ENCODE measurements around the gene EHHADH.
A peak's percentile ranks its signal among the peaks of the same experiment; 100 is the strongest.

The EHHADH gene

DNA sequence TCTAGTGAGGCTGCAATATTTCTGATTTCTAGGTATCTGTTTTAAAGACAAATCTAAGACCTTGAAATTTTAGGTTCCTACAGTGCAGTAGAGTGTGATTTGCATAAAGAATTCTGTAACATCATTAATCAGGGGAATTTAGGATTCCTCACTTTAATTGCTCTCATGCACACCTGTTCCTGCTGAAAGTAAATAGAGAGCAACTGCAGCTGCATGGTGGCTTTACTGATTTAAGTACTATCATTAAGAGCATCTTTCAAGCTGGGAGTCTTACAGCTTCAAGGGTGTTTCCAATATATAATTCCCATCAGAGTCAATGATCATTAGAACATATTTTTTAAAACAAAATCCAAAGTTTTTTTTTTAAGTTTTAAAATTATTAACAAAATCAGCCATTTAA is 65.0 kb downstream of the EHHADH start:
- no peak for DNase-seq

- no peak for DNase-seq
These were observed 66.5 kb downstream of the EHHADH start for GRCh38 chr3:185187391-185187790.

DNA sequence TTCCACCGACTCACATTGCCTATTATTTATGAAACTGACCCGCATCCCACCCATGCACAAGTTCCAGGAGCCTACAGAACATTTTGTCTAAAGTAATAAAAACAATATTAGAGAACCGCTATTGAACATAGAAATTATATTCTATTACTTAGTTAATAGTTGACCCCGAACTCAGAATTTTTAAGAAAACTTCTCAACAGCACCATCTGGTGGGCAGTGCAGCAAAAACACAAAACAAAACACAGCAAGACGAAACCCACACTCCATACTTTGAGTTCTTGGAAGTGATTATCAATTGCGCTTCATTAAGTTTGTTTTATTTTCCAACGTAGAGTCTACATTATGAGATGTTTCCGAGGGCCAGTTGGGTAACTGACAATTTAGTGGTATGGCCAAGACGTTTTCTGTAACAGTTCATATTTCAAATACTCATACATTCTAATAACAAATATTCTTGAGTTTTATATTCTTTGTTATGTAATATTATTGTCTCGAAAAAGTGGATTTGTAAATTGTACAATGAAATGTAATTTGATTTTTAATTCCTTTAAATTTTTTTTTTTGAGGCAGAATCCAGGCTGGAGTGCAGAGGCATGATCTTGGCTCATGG is 77.0 kb downstream of the EHHADH start:
- peak; percentile 34 for DNase-seq

DNA sequence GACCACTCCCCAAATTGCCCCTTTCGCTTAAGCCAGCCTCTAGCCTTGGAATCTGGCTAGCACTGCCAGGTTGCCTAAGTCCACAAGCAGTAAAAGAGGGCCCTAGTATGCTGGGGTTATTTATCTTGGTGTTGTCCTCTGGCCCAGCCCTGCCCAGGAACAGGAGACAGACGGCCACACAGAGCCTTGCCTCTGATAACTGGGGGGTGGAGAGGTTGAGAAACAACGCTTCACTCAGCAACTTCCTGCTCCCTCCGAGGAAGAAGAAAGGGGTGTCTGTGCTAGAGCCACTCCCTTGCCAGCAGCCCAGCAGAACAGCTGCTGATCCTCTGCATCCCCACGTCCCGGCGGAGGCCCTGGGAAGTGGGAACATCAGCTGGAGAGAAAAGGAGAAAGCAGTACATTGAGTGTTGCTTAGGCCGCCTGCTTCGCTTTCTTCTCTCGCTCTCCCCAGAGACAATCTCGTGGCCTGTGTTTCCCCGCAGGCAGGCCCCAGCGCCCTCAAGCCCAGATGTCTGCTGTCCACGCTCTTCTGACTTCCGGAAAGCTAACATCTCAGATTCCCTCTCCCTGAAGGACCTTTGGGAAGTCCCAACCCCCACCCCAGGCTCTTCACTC is 78.4 kb downstream of the EHHADH start:
- DNase-seq, result peak; percentile 47

DNA sequence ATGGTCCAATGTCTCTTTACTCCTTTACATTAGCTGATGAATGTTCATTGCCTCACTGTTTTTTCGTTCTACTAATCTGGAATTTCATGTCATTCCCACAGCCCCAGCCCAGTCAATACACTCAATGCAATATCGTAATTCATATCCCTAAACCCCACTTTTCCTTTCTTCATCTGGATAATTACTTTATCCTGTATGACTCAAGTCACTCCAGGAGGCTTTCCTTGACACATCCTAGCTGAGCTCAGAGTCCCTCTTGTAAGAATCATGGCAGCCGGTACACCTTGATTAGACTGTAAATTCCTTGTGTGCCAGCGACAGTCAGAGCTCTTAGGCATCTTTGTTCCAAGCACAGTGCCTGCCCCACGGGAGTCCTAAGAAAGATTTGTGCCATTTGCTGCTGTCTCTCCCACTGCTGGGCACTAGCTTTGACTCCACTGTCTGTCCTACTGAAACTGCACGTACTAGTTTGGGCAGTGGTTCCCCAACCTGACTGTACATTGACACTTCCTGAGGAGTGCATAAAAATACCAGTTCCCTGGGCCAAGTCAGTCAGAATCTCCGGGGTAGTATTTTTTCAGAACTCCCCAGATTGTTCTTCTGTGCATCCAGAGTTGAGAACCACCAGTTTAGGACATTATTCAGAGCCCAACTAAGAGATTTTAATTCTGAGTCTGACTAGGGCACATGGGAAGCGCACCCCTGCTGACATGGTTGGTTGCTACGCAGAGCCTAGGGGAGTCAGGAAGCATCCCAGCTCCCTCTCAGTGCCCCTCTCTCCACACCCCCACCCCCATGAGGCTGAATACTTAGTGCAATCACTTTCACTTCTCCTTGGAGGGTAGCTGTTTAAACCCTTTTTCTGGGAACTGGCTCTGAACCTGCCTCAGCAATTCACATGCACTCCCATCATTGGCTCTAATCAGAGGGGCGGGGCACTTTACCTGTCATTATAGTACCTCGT is 81.5 kb downstream of the EHHADH start:
- DNase-seq, result peak; percentile 12

DNA sequence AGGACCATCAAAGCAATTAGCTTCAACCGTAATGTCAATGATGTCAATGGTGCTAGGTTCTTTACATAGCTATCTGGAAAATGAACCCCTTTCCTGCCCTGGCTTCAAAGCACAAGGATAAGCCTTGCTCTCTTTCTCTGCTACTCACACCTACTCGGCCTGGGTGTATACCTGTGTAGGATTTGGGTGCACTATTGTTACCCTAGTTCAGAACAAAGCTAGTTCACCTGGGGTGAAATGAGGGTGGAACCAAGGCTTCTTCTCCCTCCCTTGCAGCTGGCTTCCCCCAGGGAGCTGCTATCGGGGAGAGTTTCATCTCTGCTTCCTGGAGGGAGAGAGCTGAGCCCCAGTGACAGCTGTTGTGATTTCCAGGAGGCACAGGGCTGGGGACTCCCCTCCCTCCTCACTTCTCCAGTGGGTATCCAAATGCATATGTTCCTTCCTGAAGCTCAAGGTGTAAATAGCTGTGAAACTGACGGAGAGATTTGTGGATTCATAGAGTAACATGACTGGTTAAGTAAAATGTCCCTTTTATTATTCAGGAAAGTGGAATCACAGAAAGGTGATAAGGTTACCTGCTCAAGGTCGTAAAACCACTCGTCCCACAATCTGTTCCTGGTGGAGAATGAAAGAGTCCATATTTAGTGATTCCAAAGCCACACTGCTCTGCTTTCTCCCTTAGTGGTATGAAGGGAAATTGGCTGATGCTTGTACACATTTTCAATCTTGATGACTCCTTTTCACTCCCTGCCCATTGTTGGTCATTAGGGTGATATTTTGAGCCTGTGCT is 89.2 kb downstream of the EHHADH start:
- DNase-seq, result no peak

- no peak for DNase-seq
These were observed 91.2 kb downstream of the EHHADH start for GRCh38 chr3:185162634-185163033.

- no peak for DNase-seq
These were observed 92.1 kb downstream of the EHHADH start for GRCh38 chr3:185161761-185162160.

DNA sequence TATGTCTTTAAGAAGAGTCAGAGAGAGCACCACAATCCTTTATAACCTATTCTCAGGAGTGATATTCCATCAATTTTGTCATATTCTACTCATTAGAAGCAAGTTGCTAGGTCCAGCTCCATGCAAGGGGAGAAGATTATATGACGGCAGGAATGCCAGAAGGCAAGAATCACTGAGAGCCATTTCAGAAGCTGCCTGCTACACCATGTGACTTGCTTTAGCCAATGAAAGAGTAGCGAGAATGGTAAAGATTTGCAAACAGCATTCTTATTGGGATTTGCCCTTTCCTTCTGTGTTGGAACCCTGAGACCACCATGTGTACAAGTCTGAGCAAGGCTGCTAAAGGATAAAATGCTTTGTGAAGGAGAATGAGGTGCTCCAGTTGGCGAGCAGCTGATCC is 96.5 kb downstream of the EHHADH start:
- DNase-seq, result no peak

GRCh38 chr3:185155678-185156077 is 98.2 kb downstream of the EHHADH start:
- DNase-seq, result no peak

DNA sequence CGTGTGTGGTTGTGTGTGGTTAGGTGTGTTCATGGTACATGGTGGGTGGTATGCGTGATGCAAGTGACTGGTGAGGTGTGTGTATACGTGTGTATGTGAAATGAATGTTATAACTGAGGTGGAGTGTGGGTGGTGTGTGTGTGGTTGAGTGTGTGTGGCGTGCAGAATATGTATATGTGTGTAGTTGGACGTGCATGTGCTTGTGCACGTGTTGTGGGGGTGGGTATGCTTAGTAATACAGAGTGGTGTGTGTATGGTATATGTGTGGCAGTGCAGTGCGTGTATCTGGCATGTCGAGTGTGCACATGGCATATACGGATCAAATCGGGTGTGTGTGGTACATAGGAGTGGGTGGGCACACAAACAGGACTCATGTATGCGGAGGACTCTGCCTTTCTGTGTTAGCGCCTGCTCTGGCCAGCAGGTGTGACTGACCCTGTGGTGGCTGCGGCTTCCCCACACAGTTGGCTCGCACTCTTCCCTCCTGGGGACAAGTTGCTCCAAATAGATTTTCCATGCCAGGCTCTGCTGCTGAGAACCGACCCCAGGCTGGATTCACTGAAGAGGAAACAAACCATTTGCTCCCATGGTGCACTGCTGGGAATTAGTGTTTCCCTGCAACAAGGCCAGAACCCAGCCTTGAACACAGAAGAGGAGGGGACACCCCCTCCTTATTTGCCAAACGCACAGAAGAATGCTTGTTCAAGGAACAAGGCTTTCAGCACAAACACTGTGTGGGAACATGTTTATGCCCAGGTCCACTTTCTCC is 99.8 kb downstream of the EHHADH start:
- no peak for DNase-seq

- peak; percentile 6 for DNase-seq
These were observed 100.6 kb downstream of the EHHADH start for GRCh38 chr3:185153171-185153771.

DNA sequence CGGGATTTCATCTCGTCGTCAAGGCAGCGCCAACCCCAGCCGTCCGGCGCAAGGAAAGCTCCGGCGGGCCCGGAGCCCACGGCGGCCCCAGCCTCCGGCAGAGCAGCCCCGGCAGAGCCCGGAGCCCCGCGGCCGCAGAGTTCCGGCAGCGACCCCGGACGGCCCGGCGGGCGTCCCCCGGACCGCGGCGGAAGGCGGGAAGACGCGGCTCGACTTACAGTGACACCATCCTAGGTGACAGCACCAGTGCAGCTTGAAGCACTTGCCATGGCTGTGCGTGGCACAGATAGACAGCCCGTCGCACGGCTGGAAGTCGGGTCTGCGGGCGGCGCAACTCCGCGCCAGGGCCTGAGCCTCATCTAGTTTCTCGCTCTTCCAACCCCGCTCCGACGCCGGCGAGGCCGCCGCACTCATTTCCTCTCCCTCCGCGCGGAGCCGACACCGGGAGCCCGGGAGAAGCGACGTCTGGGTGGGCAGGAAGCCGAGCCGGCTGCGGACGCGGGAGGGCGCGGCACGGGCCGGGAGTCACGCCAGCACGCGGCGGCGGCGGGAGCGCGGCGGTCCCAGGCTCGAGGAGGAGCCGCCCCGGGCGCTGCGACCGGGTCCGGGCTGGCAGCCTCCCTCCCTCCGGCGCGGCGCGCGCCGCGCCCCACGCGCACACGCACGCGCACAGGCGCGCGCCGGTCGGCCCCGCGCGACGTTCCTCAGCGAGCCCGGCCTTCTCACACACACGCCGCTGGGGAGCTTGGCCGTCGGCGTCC is 101.3 kb downstream of the EHHADH start, which contains the start of gene C3orf70:
C3orf70 (minus strand) TSS at position 651 of the 761 bp plus-strand sequence; CDS start at position 414, 237 bp downstream.
- DNase-seq, result peak; percentile 74

GRCh38 chr3:185151964-185152409 is 101.9 kb downstream of the EHHADH start:
- DNase-seq, result no peak

DNA sequence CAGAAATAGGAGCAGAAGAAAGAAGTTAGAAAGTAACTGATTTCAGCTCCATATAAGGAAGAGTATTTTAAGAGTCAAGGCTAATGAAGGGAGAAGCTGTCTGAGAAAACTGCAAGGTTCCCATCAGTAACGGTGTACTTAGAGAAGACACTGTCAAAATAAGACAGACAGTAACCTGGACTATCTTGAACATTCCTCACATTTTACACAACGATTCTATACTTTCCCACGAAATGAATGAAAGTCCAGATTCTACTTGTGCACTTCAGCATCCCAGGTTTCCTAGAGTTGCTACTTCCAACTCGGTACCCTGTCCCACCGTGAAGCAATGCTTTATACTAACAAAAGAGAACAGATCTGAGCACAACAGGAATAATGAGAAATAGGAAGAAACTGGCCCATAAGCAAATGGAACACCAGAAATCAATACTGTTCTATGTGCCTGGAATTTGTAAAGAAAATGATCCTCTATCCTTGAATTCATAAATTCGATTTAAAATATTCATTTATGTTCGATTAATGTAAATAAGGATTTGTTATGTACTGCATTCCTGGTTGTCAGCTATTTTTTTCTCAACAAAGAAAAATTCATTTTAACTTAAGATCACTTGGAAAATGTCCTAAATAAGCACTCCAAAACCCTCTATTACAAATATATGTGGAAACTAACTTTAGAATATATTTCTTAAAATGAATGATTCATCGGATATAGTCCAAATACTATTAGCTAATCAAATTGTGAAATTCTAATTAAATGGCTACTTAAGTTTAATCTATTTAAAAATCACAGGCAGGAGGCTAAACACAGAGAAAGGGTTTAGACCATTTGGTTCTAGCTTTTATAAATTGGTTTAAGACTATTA is 102.5 kb downstream of the EHHADH start:
- DNase-seq, result no peak

DNA sequence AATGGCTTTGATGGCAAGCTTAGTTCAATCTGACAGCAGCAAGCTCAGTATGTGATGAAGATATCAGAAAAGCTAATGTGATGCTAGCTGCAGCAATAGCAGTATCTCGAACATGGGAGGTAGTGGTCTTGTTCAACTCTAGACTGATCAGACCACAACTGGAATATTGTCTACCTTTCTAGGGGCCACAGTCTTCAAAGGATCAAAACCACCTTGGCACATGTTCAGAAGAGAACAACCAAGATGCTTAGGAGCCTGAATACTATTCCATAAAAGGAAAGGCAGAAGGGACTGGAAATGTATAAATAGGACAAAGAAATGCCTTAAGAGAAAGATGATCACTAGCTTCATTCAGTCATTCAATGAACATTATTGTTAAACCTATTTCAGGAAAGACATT is 103.3 kb downstream of the EHHADH start:
- DNase-seq, result no peak

GRCh38 chr3:185149591-185149990 is 104.3 kb downstream of the EHHADH start:
- DNase-seq, result no peak

DNA sequence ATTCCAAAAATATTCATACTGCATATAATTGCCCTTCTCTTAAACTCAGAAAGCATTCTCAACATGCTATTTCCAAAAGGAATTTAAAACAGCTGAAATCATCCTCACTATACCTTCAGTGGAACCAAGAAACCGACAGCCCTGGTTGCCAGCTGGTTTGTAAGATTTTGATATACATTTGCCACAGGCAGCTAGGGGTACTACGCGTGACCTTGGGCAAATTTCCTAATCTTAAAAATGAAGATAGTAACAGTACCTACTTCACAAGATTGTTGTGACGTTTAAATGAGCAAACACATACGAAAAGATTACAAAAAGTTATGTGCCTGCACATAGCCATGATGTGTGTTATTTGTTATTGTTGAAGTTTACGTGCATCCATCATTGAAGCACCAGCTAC is 108.3 kb downstream of the EHHADH start:
- DNase-seq, result no peak

- no peak for DNase-seq
These were observed 109.1 kb downstream of the EHHADH start for GRCh38 chr3:185144784-185145183.
